NCI-H82 treated with DMSO at 0.1 percent for 48 hours (cell line): Measurements from ENCODE around the gene PCBP3.

Experiments
- DNase-seq: peaks from one replicate; lab custom pipeline; 2025; ENCODE audit not compliant: unreplicated experiment; lab: John Stamatoyannopoulos, UW

PCBP3 gene

GRCh38 chr21:45901061-45901690 is 257.7 kb downstream of the PCBP3 start:
- DNase-seq, result no peak

- DNase-seq, result no peak
Observed at GRCh38 chr21:45902292-45902995, 258.9 kb downstream of the PCBP3 start.

DNA sequence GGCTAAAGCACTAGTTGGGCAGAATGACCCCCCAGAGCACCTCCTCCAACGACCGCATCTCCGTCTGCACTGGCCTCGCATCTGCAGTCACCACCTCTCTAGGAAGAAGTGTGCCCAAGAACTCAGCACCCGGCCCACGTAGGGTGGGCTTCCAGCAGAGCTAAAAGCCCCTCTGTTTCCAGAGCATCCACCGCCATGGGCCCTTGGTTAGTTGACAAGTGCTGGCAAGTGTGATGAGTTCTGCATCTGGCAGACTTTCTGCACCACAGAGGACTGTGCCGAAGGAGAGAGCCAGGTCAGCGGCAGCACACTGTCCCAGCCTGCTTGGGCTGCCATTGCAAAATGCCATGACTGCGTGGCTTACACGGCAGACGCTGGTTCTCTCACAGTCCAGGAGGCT is 261.7 kb downstream of the PCBP3 start:
- DNase-seq, result no peak

DNA sequence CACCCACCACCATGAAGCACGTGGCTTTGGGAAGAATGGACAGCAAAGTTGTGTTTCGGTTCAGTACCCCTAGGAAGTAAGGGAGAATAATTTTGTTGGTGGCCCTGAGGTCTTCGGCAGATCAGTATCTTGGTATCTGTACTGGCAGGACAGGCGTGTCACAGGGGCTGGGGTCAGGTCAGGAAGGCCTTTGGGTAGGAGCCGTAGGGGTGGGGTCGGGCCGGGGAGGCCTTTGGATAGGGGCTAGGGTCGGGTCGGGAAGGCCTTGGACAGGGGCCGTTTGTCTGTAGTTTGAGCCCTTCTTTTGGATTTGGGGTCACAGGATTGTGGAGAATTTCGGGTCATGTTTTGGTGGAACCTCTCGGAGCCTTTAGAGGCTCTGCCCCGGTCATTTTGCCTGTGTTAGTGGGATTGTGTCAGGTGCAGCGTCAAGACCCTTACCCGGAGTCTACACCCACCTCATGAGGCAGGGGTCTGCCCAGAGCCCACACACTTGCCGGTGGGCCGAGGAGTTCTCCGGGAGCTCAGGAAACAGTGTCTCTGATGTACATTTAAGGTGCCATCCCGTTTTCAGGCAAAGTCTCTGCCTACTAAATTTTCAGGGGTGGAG is 262.8 kb downstream of the PCBP3 start:
- DNase-seq, result no peak

DNA sequence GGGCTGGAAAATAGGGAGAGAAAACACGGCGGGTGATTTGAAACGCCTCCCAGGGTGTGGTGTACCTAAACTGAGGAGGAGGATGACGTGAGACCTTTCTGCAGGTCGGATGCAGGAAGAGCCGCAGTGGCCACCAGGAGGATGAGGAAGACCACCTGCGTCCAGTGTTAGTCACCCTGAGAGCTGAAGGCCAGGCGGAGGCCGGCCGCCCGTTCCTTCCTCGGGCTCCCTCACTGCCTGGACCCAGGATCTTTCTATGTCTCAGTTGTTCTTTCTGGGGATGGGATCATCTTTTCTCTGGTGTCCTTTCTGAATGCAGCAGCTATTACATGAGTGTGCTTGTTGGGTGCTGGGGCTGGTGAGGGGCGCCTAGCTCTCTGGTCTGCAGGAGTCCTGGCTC is 263.3 kb downstream of the PCBP3 start:
- no peak for DNase-seq

DNA sequence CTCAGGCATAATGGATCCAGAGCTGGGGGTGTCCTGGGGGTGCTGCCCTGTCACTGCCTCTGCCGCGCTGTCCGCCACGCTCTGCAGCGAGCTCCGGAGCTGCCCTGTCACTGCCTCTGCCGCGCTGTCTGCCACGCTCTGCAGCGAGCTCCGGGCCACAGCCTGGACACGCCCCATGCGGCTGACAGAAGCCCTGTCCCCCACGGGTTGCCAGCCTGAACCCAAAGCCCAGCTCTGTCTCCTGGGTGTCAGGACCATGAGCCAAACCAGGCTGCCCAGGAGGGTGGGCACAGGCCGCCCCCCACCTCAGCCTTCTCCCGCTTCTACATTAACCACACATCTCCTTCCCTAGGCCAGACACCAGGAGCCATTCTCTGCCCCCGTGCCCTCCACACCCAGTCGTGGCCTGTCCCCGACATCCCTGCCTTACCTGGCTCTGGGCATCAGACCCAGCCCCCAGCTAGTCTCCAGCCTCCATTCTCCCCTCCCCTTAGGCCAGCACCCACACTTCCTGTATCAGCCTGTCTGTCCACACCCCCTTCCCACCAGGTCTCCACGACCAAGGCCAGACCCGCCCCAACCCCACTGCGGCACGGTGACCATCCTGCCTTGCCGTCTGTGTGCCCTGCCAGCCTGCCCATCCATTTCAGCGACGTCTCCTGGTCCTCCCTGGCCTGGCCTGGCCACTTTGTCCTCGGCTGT is 265.2 kb downstream of the PCBP3 start:
- no peak for DNase-seq

GRCh38 chr21:45909238-45909988 is 265.9 kb downstream of the PCBP3 start:
- DNase-seq, result no peak

DNA sequence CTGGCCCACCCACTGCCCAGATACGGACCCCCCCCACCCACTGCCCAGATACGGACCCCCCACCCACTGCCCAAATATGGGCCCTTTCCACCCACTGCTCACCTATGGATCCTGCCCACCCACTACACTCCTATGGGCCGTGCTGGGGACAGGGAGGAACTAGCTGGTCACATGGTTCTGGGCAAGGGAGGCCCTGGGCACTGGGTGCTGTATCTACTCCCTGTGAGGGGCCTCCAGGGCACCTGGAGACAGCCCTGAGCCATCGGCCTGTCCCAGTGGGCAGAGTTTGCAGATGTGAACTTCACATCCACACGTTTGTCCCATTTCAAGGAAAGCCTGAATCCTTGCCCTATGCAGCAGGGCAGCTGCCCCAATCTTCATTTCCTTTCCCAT is 266.6 kb downstream of the PCBP3 start:
- DNase-seq, result no peak

DNA sequence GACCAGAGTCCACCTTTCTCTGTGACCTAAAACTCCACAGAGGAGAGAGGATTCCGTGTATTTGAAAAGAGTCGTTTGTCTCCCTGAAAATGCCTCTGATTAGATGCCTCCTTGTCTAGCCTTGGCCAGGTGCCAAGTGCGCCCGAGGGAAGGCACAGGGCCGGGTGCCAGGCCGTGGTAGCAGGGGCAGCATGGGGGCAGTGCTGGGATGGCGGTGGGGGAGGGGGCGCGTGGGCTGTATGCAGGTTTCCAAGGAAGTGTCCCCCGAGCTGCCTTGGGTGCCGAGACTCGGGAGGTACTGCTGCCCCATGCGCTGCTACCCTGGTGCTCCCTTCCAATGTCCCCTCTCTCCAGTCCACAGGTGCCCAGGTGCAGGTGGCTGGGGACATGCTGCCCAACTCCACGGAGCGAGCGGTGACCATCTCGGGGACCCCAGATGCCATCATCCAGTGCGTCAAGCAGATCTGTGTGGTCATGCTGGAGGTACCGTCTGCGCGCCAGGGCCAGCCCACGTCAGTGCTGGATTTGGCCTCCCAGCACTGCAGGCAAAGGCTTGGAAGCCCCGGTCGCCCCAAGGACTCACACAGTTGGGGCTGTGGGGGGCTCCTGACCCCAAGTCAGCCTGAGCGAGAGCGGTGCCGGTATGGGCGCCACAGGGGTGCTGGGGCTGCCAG is 267.2 kb downstream of the PCBP3 start:
- DNase-seq, result no peak

GRCh38 chr21:45911806-45912325 is 268.3 kb downstream of the PCBP3 start:
- no peak for DNase-seq

DNA sequence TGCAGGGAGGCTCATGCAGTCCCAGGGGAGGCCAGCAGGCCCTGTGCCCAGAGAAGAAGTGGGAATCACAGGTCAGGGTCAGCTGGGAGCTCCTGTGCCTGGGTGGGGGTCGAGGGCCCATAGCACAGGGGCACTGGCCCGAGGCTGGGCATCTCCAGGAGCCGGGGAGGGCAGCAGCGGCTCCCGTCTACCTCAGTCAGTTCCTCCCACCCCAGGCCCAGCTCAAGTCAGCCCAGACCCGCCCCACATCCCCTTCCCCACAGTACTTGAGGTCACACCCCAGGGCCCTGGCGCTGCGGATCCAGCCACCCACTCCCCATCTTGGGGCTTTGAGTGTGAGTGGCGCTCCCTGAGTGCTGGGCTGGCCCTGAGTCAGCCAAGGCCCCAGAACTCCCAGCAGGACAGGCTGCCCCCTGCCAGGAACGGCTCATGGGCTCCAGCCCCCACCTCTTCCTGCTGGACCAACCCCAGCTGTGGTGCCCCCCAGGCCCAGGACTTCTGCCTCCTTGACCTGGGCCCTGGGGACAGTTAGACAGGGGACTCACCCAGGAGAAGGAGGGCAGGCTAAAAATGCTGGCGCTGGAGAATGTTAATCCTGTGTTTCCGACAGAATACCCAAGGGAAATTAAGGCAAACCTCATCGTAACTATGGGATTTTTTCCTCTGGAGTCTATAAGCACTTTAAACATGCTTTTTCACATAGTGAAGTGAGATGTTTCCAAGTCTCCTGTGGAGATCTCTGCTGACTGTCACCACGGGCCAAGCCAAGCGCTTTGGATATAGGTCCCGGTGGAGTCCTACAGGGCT is 269.3 kb downstream of the PCBP3 start:
- no peak for DNase-seq

- DNase-seq, result no peak
Observed at GRCh38 chr21:45913418-45913765, 269.9 kb downstream of the PCBP3 start.

DNA sequence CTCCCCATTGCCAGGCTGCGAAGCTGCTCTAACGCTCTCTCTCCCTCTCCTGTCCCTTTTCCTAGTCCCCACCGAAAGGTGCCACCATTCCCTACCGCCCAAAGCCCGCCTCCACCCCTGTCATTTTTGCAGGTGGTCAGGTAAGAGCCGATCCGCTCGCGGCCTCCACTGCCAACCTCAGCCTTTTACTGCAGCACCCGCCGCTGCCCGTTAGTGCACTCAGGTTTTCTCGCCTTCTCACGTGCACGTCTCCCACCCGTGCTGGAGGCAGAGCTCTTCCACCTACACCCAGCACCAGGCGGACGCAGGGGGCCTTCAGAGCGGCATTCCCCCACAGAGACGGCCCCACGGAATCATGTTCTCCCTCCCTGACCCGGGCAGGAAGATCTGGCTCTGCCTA is 270.4 kb downstream of the PCBP3 start:
- DNase-seq, result no peak

DNA sequence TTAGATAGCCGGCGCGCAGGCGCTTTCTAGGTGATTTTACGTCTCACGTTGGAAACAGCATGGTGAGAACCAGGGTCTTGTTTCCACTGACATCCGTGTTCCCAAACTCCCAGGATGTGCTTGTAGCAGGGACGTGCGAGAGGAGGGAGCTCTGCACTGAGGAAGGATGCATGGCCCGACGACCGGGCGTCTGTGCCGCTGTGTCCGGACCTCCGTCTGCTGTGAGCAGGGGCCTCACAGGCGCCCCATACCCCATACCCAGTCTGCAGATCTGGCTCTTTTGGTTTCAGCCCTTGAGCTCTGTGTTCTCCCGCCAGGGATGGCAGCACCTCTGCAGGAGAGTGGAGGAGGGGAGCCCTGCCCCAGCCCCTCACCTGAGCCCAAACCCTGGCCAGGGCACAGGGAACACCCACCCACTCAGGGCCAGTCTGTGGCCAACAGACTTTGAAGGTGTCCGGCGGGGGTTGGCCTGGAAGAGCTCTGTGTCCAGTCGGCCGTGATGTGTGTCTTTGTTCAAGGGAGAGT is 270.9 kb downstream of the PCBP3 start:
- DNase-seq, result no peak

DNA sequence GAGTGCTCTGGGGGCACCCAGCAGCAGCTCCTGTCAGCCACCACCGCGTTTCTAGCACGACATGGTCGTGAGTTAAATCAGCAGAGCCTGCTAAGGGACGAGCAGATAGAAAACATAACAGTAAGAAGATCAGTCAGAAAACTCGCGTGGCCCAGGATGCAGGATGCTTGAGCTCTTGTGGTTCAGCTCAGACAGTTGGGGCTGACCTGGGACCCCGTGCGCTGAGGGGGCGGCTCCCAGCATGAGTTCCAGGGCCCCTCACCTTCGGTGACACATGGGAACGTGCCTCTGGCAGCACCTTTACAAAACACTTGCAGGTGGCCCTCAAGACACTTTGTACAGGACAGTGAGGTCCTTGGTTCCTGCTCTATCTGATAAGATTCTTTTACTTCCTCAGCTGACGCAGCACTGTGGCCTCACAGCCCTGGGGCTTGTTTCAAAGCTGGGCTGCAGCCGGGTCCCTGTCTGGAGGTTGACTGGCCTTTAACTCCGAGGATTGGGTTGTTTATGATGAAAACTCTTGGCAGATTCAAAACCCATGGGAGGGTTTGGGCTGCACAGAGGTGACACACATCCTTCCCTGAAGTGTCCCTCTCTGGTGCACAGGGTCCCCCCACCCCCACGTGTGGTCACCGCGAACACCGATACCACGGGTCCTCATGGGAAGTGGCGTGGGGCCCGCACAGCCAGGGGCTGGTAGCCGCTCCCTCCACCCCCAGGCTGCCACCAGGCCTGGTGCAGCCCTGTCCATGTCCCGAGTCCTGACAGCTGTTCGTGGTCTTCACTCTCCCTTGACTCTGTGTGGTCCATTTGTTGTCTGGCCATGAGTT is 272.7 kb downstream of the PCBP3 start:
- DNase-seq, result no peak

DNA sequence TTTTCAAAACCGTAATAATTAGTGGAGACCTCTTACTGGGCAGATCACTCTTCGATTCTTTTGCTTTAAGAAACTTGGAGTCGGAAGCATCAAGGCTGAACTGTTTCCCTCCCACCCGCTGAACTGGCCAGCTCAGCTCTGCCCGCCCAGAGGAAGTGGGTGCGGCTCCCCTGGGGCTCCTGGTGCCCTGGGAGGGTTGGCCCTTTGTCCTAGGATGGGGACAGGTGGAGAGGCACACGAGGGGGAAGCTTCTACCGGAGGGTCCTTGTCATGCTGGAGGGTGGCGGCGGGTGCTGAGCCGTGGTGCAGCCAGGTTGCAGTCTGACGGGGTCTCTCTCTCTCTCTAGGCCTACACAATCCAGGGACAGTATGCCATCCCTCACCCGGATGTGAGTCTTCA is 273.7 kb downstream of the PCBP3 start:
- no peak for DNase-seq

DNA sequence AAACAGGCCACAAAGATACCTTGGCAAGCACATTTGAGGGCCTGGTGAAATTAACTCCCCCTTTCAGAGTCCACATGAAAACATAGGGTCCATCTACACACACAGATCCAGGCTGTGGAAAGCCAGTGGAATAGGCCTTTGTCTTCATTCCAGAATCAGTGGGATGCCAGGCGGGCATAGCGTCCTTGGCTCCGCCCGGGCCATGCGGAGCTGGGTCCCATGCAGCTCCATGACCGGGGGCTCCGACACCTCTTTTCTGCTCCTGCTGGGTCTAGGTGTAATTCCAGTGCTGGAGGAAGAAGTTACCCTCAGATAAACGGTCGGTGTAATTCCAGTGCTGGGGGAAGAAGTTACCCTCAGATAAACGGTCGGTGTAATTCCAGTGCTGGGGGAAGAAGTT is 274.5 kb downstream of the PCBP3 start:
- no peak for DNase-seq

DNA sequence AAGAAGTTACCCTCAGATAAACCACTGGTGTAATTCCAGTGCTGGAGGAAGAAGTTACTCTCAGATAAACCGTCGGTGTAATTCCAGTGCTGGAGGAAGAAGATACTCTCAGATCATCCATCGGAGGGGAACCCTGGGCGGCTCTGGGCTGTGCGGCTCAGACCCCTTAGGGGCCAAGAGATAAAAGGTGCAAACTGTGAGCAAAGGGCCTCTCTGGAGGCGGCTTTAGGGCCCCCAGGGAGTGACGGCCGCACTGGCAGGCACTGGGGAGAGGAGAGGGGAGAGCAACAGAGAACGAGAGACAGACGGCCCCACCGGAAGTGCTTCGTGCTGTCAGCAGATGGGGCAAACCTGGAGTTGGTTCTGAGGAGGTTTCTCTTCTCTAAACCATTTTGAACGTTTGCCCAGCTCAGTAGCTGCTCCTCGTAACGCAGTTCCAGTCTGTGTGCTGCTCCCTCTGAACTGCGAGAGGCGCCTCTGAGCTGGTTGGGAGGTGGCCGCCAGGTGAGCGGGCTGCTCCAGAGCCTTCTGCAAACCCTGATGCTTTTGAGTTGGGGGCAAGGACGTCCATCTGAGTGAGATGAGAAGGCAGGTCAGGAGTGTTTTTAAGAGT is 275.4 kb downstream of the PCBP3 start:
- DNase-seq, result no peak
